CD4-positive, CD25-positive, alpha-beta regulatory T cell (primary cell): Measurements from ENCODE around the gene FAM50B. TPM values are rescaled to one million over a fixed set of nuclear protein-coding genes. Genes with fewer than 3 reads are reported as not detected.

Experiments used
- ATAC-seq, 2 donors: fragments of 150-1000 bp; cut with Tn5 transposase; one replicate each; pipeline ENCODE4 v1.10.0; 2021; ENCODE audit warnings: low read depth in 2 of 2, moderate number of reproducible peaks in 2 of 2, moderate library complexity in 1 of 2
- DNase-seq, 3 donors: peaks; one replicate each; pipeline versions ENCODE4 v3.0.0 to v3.0.0-alpha.2; 2012 to 2022; ENCODE audit warnings: mixed read lengths in 1 of 3
- H3K27ac ChIP-seq: one replicate; pipeline ENCODE4 v1.7.0; 2013; ENCODE audit warnings: mild to moderate bottlenecking, low read length; ENCODE audit not compliant: insufficient read depth, poor library complexity, severe bottlenecking
- H3K27me3 ChIP-seq: one replicate; pipeline ENCODE4 v1.7.0; 2013; ENCODE audit warnings: low read length; ENCODE audit not compliant: control insufficient read depth, insufficient read depth
- H3K36me3 ChIP-seq: one replicate; pipeline ENCODE4 v1.7.0; 2013; ENCODE audit warnings: mild to moderate bottlenecking, low read length, moderate library complexity; ENCODE audit not compliant: control insufficient read depth, insufficient read depth
- H3K4me1 ChIP-seq: 2 replicates; pipeline ENCODE4 v1.7.0; 2013; ENCODE audit warnings: mild to moderate bottlenecking, low read length; ENCODE audit not compliant: insufficient read depth, control insufficient read depth, poor library complexity, severe bottlenecking
- H3K4me3 ChIP-seq: one replicate; pipeline ENCODE4 v1.7.0; 2013; ENCODE audit warnings: low read depth, mild to moderate bottlenecking, low read length, moderate library complexity
- H3K9me3 ChIP-seq, 2 experiments: 1 replicate in 1 of 2; 2 replicates in 1 of 2; pipeline ENCODE4 v1.7.0; 2013; ENCODE audit warnings: low read length in 2 of 2, mild to moderate bottlenecking in 1 of 2, moderate library complexity in 1 of 2; ENCODE audit not compliant: control insufficient read depth in 2 of 2
- H3K27ac Mint-ChIP-seq, 3 donors: one replicate each; pipeline ENCODE4 v1.8.0; 2020 to 2022; ENCODE audit warnings: mild to moderate bottlenecking in 3 of 3, mixed read lengths in 3 of 3, moderate library complexity in 2 of 3
- H3K27me3 Mint-ChIP-seq: one replicate; pipeline ENCODE4 v1.8.0; 2022; ENCODE audit warnings: mild to moderate bottlenecking, mixed read lengths
- H3K36me3 Mint-ChIP-seq: one replicate; pipeline ENCODE4 v1.8.0; 2020; ENCODE audit warnings: mixed read lengths
- H3K4me1 Mint-ChIP-seq, 4 donors: one replicate each; pipeline ENCODE4 v1.8.0; 2020 to 2022; ENCODE audit warnings: mixed read lengths in 4 of 4, mild to moderate bottlenecking in 1 of 4
- H3K4me3 Mint-ChIP-seq, 4 donors: one replicate each; pipeline ENCODE4 v1.8.0; 2020 to 2022; ENCODE audit warnings: mild to moderate bottlenecking in 4 of 4, mixed read lengths in 4 of 4, moderate library complexity in 3 of 4
- H3K9me3 Mint-ChIP-seq, 7 donors: one replicate each; pipeline ENCODE4 v1.8.0; 2020 to 2022; ENCODE audit warnings: mixed read lengths in 7 of 7, mild to moderate bottlenecking in 3 of 7, moderate library complexity in 2 of 7
- polyA plus RNA-seq, 4 donors: library from polyadenylated mRNA; unstranded; fragments of 300-500 nt; fragmentation: Illumina TruSeq; gene quantifications; one replicate each; pipeline ENCODE4 v1.2.3, GENCODE V29; 2021
- total RNA-seq: library from RNA; stranded (reverse); gene quantifications from one replicate; pipeline ENCODE4 v1.2.3, GENCODE V29; 2022

FAM50B gene
- total and polyA plus RNA-seq, 5 donors from 2014 or later: 6.0 to 23.8 (median 21.1) TPM

DNA sequence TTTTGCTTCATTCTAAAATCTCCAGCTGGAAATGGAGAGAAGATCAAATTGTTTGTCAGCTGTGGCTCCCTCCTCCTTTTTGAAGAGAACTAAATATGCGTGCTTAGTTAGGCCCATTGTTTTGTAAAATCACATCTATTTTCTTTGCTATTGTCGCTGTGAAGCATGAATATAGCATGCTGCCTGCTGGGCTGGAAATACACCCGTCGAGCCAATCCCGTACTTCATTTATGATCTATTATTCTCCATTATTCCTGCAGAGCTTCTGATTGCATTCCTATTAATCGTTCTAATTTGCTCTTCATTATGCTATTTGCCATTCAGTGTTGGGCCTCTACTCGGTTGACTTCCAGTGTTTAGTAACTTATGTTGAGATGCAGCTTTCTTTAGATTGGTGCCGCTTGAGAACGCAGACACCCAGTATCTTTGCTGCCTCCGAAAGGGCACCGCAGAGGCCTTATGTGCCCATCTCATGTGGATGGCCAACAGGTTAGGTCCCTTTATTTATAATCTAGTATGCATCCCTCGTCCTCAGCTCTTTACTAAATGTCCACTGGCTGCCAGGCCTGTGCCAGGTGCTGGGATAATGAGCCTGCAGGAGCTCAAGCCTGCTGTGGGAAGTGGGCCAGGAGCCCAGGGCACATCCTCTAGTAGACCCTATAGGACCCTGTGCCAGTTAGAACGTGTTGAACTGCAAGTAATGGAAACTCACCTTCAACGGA lies 45.6 kb downstream of the FAM50B start:
- no peaks in the 10 kb centered on the region for H3K27me3 Mint-ChIP-seq
- no peaks in the 10 kb centered on the region for H3K27me3 ChIP-seq
- no peaks in the 10 kb centered on the region for H3K4me1 Mint-ChIP-seq
- no peaks in the 10 kb centered on the region for H3K9me3 Mint-ChIP-seq
- ATAC-seq (no peak), DNase-seq (no peak)
- H3K4me1 ChIP-seq: no peaks in the 10 kb centered on the region
- no peaks in the 10 kb centered on the region for H3K36me3 ChIP-seq
- peak overlapping the region in 1 of 4 donors; percentile 23 for H3K4me3 Mint-ChIP-seq
- no peak overlapping the region for H3K4me3 ChIP-seq
- no peak overlapping the region for H3K27ac Mint-ChIP-seq
- H3K9me3 ChIP-seq: no peaks in the 10 kb centered on the region
- H3K27ac ChIP-seq: no peak overlapping the region
- H3K36me3 Mint-ChIP-seq: no peaks in the 10 kb centered on the region

DNA sequence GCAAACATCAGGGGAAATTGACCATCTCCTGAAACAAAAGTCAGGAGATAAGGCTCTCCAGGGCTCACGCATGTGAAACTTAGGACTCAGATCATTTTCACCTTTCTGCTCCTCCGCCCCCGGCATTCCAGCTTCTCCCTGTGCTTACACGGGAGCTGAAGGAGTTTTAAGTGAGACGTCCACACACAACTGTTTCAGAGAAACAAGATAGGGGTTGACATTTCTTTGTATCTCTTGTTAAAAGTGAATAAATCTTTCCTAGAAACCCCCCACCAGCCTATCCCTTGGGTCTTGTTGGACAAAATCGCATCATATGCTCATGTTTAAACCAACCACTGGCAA lies 46.1 kb downstream of the FAM50B start:
- ATAC-seq (no peak), DNase-seq (no peak)
- Mint-ChIP-seq H3K27me3 (no peaks in the 10 kb centered on the region), H3K4me3 (no peak overlapping the region), H3K9me3 (peaks cover 0 to 2% (median 0%) of the 10 kb centered on the region in 7 donors), H3K4me1 (no peaks in the 10 kb centered on the region), H3K27ac (no peak overlapping the region), H3K36me3 (no peaks in the 10 kb centered on the region)
- Histone ChIP-seq H3K9me3 (no peaks in the 10 kb centered on the region), H3K4me3 (no peak overlapping the region), H3K36me3 (no peaks in the 10 kb centered on the region), H3K27ac (no peak overlapping the region), H3K27me3 (no peaks in the 10 kb centered on the region), H3K4me1 (no peaks in the 10 kb centered on the region)

DNA sequence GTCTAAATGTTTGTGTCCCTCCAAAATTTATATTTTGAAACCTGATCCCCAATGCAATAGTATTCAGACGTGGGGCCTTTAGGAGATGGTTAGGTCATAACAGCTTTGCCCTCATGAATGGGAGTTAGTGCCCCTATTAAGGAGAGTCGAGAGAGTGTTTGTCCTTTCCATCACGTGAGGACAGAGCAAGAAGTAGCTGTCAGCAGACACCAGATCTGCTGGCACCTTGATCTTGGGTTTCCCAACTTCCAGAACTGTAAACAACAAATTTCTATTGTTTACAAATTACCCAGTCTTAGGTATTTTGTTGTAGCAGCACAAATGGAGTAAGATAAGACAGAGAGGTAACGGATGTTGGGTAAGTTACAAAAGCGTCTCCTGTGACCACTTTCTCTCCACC lies 46.6 kb downstream of the FAM50B start:
- no peaks in the 10 kb centered on the region for H3K36me3 ChIP-seq
- no peak overlapping the region for H3K4me3 ChIP-seq
- H3K9me3 Mint-ChIP-seq: peaks cover 0 to 2% (median 0%) of the 10 kb centered on the region in 7 donors
- H3K4me3 Mint-ChIP-seq: no peak overlapping the region
- H3K27me3 Mint-ChIP-seq: peaks cover 1% of the 10 kb centered on the region
- no peak overlapping the region for H3K27ac Mint-ChIP-seq
- no peaks in the 10 kb centered on the region for H3K4me1 ChIP-seq
- DNase-seq (no peak), ATAC-seq (no peak)
- H3K27me3 ChIP-seq: no peaks in the 10 kb centered on the region
- H3K36me3 Mint-ChIP-seq: no peaks in the 10 kb centered on the region
- H3K4me1 Mint-ChIP-seq: no peaks in the 10 kb centered on the region
- H3K9me3 ChIP-seq: no peaks in the 10 kb centered on the region
- no peak overlapping the region for H3K27ac ChIP-seq

DNA sequence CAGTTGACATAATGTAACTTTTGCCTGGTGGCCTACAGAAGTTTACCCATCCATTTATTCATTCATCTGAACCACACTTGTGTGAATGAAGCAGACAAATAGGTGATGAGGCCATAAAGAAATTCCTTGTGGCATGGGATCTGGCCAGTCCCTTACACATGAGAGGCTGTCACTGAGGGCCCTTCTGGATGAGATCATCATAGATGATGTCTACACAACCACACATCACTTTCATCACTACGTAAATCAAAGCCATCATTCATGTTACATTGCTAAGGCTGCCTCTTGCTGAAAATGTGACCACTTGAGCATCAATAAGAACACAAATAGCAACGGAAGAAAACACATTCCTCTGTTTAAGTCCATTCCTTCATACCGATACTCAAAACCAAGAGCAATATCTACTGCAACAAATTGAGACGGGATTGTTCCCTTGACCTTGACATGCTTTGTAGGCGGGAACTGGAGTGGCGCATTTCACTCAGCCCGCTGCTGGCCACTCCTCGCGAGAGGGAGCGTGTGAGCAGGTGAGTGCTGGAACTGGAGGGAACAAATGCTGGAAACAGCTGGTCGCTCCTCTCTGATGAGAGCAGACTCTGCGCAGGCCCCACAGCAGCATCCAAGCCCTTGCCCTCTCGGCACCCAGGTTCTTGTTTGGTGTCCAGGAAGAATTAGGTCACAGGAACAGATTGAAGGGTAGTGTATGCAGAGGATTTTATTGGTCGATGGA lies 49.3 kb downstream of the FAM50B start:
- ATAC-seq (no peak), DNase-seq (no peak)
- Histone ChIP-seq H3K36me3 (no peaks in the 10 kb centered on the region), H3K27me3 (peaks cover 4% of the 10 kb centered on the region), H3K9me3 (no peaks in the 10 kb centered on the region), H3K4me1 (no peaks in the 10 kb centered on the region), H3K27ac (no peak overlapping the region), H3K4me3 (no peak overlapping the region)
- H3K27ac Mint-ChIP-seq: no peak overlapping the region
- H3K4me1 Mint-ChIP-seq: peaks cover 0 to 3% (median 0%) of the 10 kb centered on the region in 4 donors
- no peaks in the 10 kb centered on the region for H3K36me3 Mint-ChIP-seq
- H3K4me3 Mint-ChIP-seq: no peak overlapping the region
- peaks cover 17% of the 10 kb centered on the region for H3K27me3 Mint-ChIP-seq
- H3K9me3 Mint-ChIP-seq: peaks cover 0 to 2% (median 0%) of the 10 kb centered on the region in 7 donors

DNA sequence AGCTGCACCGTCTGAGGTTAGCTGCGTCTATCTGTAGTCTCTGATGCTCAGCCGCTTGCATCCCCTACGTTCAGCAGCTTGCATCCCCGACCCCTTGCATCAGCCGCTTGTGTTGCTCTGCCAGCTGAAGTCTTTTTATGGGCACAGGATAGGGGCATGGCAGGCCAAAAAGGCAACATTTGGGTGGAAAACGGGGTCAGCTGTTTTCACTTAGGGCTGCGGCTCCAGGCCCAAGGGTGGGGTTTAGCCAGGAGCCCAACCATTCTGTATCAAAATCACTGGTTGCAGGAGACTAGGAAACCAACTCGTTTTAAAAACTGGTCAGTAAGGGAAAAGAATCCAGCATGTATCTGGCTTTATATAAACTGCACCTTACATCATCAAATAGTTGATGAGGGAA lies 49.9 kb downstream of the FAM50B start:
- Histone ChIP-seq H3K9me3 (no peaks in the 10 kb centered on the region), H3K27me3 (peaks cover 4% of the 10 kb centered on the region), H3K27ac (no peak overlapping the region), H3K4me3 (no peak overlapping the region), H3K4me1 (no peaks in the 10 kb centered on the region), H3K36me3 (no peaks in the 10 kb centered on the region)
- DNase-seq (no peak), ATAC-seq (no peak)
- Mint-ChIP-seq H3K27ac (no peak overlapping the region), H3K4me3 (no peak overlapping the region), H3K9me3 (peaks cover 0 to 2% (median 0%) of the 10 kb centered on the region in 7 donors), H3K27me3 (peaks cover 21% of the 10 kb centered on the region), H3K4me1 (peaks cover 0 to 3% (median 0%) of the 10 kb centered on the region in 4 donors), H3K36me3 (no peaks in the 10 kb centered on the region)

- H3K27ac ChIP-seq: no peak overlapping the region
- H3K4me1 Mint-ChIP-seq: peaks cover 0 to 3% (median 0%) of the 10 kb centered on the region in 4 donors
- H3K4me3 ChIP-seq: no peak overlapping the region
- no peaks in the 10 kb centered on the region for H3K36me3 ChIP-seq
- H3K4me1 ChIP-seq: no peaks in the 10 kb centered on the region
- H3K36me3 Mint-ChIP-seq: no peaks in the 10 kb centered on the region
- peaks cover 4% of the 10 kb centered on the region for H3K27me3 ChIP-seq
- peaks cover 0 to 2% (median 0%) of the 10 kb centered on the region in 7 donors for H3K9me3 Mint-ChIP-seq
- no peak overlapping the region for H3K4me3 Mint-ChIP-seq
- peaks cover 23% of the 10 kb centered on the region for H3K27me3 Mint-ChIP-seq
- H3K9me3 ChIP-seq: no peaks in the 10 kb centered on the region
- no peak for DNase-seq
- no peak for ATAC-seq
- H3K27ac Mint-ChIP-seq: no peak overlapping the region
Measured at GRCh38 chr6:3899970-3900439, 50.8 kb downstream of the FAM50B start.
